SKM-1 (cell line): ENCODE data around the gene KRT78.
"Not testable (repeated sequence)": the region's sequence is repeated elsewhere in the genome, so short reads cannot be mapped to it uniquely, and the experiment has no call there.

Source experiments
- DNase-seq: peaks from one replicate; lab custom pipeline; 2025; ENCODE audit not compliant: unreplicated experiment; lab: John Stamatoyannopoulos, UW

Gene KRT78

GRCh38 chr12:52797529-52797894, 51.3 kb downstream of the KRT78 start:
- DNase-seq, result no peak

DNA sequence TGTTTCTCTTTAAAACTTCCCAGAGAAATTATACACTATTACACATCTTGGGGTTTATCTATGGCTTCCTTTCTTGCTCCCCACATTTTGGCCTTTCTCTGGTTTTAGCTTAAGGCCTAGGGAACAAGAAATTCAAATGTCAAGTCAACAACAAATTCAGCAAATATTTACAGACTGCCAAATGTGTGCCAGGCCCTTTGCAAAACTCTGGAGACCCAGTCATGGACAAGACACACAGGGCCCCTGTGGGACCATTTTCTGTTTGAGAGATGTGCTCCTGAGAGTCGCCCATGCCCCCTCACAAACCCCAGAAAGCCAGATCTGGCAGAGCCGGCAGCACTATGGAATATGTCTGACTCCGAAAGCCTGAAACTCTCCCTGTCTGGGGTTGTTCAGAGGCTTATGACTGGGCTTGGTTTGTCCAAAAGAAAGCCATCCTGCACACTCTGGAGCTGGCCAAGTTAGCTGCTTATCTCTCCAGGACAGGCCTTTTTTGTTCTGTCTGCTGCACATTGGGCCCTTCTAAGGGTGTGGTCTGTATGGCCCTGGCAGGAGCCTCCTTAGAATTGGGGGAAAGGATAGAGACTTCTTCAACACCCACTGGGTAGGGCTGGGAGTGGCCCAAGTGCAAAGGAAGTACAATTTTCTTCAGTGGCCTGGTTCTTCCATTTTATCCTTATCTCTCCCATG, 51.8 kb downstream of the KRT78 start:
- no peak for DNase-seq

GRCh38 chr12:52796429-52796794, 52.4 kb downstream of the KRT78 start:
- DNase-seq, result no peak

DNA sequence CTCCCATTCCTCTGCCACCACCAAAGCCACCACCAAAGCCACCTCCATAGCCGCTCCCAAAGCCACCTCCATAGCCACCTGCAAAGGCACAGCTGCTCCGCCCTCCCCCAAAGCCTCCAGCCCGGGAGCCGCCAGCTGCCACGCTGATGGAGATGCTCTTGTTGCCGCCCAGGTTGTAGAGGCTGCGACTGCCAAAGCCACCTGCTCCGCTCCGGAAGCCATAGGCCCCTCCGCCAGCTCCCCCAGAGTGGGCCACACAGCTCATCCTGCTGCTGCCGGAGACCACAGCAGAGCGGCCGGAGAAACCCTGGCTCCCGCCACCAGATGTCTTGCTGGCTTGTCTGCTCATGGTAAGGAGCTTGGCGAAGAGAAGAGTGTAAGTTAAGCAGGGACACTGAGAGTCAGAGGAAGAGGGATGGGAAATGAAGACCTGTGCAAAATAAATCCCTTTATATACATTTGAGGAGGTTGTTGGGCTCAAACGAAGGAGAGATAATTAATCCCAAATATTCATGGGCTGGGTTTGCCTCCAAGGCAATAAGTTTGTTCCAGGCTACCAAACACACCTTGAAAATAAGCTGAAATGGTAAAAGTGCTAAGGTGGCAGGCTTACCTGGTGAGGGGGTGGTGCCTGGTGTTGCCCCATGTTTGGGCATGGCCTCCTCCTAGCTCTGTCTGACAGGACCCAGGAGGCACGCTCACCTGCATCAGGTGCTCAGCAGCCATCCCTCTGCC, 52.9 kb downstream of the KRT78 start, which contains the start of gene KRT3:
Gene KRT3, minus strand, starts transcription at position 424 of the 735 bp plus-strand sequence. Its CDS starts 75 bp downstream, at position 349.
- DNase-seq, result no peak

DNA sequence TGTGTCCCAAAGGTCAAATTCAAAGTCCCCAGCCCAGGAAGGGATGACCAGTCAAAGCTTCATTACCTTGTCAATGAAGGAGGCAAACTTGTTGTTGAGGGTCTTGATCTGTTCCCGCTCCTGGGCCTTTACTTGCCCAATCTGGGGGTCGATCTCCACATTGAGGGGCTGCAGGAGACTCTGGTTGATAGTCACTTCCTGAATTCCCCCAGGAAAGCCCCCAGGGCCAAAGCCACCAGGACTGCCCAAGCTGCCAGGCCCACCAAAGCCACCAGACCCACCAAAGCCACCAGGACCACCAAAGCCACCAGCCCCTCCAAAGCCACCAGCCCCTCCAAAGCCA, 53.5 kb downstream of the KRT78 start:
- not testable (repeated sequence) for DNase-seq

DNA sequence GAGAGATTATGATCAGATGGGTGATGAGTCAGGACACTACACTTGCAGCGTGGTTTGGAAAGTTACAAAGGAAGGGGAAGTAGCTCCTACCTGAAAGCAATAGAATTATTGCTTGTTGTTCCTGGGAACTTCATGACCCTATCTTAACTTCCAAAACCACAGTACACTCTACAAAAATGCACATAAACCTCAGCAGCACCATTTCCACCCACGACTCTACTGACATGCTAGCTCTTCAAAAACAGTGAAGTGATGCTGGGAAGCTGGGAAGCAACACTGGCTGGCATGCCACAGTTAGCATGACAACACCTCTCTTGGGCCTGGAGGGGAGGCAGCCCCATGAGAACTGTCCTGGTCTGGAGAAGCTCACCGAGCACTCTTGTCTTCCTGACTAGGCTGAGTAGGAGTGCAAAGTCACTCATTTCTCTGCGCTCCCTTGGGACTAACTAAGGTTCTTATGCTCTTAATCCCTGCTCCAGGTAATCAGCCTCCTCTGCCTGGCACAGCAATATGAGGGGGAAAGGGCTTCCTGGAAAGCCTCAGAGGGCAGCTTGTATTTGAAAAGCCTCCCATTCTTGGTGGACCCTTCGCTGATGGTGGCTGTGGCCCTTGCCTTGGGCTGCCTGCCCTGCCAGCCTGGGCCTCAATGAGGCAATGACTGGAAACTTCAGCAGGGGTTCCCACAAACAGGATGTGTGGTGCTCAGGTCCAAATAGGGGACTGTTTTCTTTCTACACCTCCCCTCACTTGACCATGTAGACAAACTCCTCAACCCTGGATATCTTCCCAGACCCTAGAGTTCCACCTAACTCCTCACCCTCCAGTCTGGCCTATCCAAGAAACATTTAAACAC, 54.1 kb downstream of the KRT78 start:
- DNase-seq, result no peak

- no peak for DNase-seq
Measured at GRCh38 chr12:52792185-52793029, 56.4 kb downstream of the KRT78 start.

- no peak for DNase-seq
Measured at GRCh38 chr12:52791271-52792184, 57.3 kb downstream of the KRT78 start.

DNA sequence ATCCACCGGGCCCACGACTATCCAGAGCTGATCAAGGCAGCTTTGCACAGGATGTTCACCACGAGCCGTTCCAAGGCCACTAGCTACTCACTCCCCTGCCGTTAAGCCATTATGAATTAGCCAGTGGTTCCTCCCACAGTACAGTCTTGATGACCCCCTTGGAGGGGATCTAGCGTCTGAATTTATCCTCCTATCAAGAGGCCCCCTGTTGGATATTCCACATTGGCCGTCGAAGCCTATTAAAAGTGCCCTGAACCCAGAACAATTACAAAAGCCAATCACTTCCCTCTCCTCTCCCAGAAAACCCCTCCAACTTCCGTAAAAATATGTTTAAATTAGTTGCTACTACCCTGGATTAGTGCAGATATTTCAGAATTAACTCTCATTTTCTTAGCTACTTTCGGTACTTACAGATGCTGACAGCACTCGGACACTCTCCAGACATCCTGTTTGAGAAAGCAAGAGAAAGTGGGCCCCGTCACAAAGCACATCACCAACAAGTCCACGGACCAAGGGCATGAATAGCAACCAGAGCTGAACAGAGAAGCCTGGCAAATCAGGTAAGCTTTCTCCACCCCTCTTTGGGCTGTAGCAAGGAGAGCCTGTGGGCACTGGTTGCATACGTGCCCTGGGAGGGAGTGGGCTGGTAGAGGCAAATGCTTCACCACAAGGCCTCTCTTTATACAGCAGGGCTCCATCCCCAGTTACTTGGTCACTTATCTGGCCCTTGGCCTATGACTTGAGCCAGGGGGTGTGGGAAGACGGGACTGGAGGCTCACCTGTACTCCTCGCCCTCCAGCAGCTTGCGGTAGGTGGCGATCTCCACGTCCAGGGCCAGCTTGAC, 58.1 kb downstream of the KRT78 start:
- DNase-seq, result no peak

- no peak for DNase-seq
Measured at GRCh38 chr12:52789637-52790426, 59.0 kb downstream of the KRT78 start.

DNA sequence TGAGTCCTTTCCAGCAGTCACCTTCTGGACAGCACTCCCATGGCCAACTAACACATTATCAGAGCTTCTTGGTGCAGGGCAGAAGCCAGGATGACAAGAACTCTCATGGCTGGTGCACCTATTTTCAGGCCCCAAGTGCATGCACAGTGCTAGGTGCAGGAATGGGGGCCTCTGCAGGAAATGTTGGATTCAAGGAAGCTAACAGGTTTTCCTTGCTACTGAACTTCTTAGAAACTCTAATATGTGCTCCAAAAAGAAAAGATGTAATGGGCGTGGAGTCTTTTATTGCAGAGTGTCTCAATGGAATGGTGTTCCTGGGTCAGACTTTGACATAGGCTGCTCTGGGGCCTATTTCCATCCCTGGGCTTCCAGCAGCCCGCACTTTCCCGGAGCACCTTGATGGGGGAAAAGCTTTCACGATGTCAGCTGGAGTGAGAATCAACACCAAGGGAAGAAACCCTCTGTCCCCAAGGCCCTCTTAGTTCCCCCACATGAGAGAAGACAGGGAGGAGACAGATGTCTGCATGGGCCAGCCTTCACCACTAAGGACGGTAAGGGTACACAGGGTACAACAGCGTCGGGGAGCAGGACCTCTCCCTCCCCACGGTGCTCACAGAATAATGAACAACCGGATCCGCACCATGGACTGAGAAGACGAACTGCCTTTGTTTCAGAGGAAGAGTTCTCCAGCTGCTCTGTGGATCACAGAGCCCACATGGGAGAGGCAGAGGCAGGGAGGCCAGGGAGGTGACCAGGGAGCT, 59.7 kb downstream of the KRT78 start:
- no peak for DNase-seq

- DNase-seq, result no peak
Measured at GRCh38 chr12:52788192-52788875, 60.5 kb downstream of the KRT78 start.
